ENCODE data around the gene TOM1L2.

- no peak for TF ChIP-seq CTCF (IDR thresholded peaks at IDR 0.05)
- no peak for TF ChIP-seq POLR2A (IDR thresholded peaks at IDR 0.05)
These were observed 133.9 kb downstream of the TOM1L2 start for GRCh38 chr17:17837966-17838962.

Data from uterus (tissue), 2 donors.